Measurements from ENCODE around the gene NKAIN2. TPM values are rescaled to one million over a fixed set of nuclear protein-coding genes. Genes with fewer than 3 reads are reported as not detected.

The NKAIN2 gene
- total and polyA plus RNA-seq, 7 donors = under 0.01 to 4.4 (median 0.75) TPM; not detected in 1

DNA sequence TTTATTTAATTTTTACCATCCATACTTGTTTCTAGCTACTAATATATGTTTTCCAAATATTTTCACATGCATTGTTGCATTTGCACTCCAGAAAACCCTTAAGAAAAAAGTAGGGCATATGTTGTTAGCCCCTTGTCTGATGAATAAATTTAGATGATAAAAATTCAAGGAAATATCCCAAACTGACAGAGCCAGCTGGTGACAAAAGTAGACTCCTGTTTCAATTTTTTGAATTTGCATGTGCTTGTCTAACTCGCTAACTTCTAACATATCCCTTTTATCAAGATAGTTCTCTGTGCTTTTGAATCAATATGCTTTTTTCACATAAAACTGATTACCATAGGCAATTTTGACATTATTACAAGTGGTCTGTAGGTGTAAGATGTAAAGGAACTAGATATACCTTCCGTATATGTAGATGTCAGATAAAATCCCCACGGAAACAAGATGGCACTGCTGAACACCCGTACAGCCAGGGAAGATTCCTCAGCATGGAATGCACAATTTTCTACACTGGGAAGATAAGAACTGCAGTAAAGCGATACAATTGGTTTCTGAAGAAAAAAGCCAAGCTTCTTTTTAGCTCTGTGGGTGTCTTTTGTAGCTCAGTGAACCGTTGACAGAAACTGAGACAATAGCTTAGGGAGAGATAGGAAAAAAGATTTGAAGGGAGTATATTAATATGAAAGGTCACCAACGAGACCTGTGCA is 721.0 kb downstream of the NKAIN2 start:
- no peaks in the 10 kb centered on the region for H3K36me3 ChIP-seq
- no peaks in the 10 kb centered on the region for H3K27me3 ChIP-seq
- 82% methylated on average over 7 of the region's 7 CpGs for WGBS, 2 donors
- no peaks in the 10 kb centered on the region for H3K4me1 ChIP-seq
- no peaks in the 10 kb centered on the region for H3K9me3 ChIP-seq
- no peak for TF ChIP-seq CTCF (IDR thresholded peaks at IDR 0.05)
- TF ChIP-seq POLR2AphosphoS5 (IDR thresholded peaks at IDR 0.05) = no peak
- TF ChIP-seq POLR2A (IDR thresholded peaks at IDR 0.05) = no peak
- no peak for TF ChIP-seq EP300 (IDR thresholded peaks at IDR 0.05)
- intact Hi-C loops (cut with DNase I) = no loop called here
- DNase-seq = no peak
- H3K27ac ChIP-seq = no peak overlapping the region
- H3K4me3 ChIP-seq = no peak overlapping the region

DNA sequence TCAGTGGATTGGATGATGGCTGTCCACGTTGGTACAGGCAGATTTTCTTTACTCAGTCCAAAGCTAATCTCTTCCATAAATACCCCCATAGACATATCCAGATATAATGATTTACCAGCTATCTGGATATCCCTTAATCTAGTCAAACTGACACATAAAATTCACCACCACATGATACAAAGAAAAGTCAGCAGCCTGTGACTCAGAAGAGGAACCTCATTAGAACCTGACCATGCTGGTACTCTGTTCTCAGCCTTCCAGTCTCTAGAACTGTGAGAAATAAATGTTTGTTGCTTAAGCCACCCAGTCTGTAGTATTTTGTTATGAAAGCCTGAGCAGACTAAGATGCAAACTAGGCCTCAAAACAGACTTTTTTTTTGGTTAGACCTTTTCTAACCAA is 727.3 kb downstream of the NKAIN2 start:
- no peaks in the 10 kb centered on the region for H3K27me3 ChIP-seq
- WGBS, 2 donors = 58 to 82% methylated on average over 1 of the region's 1 CpG
- TF ChIP-seq POLR2A (IDR thresholded peaks at IDR 0.05) (no peak), CTCF (IDR thresholded peaks at IDR 0.05) (no peak), POLR2AphosphoS5 (IDR thresholded peaks at IDR 0.05) (no peak), EP300 (IDR thresholded peaks at IDR 0.05) (no peak)
- DNase-seq = no peak
- intact Hi-C loops (cut with DNase I) = no loop called here
- H3K27ac ChIP-seq = no peak overlapping the region
- H3K9me3 ChIP-seq = no peaks in the 10 kb centered on the region
- H3K36me3 ChIP-seq = no peaks in the 10 kb centered on the region
- no peaks in the 10 kb centered on the region for H3K4me1 ChIP-seq
- no peak overlapping the region for H3K4me3 ChIP-seq

- DNase-seq = no peak
- WGBS, 2 donors = 11 to 34% methylated on average over 1 of the region's 1 CpG
- H3K36me3 ChIP-seq = no peaks in the 10 kb centered on the region
- no peak overlapping the region for H3K27ac ChIP-seq
- no peak overlapping the region for H3K4me3 ChIP-seq
- no peaks in the 10 kb centered on the region for H3K9me3 ChIP-seq
- TF ChIP-seq POLR2AphosphoS5 (IDR thresholded peaks at IDR 0.05) (no peak), EP300 (IDR thresholded peaks at IDR 0.05) (no peak), POLR2A (IDR thresholded peaks at IDR 0.05) (no peak), CTCF (IDR thresholded peaks at IDR 0.05) (no peak)
- no peaks in the 10 kb centered on the region for H3K27me3 ChIP-seq
- intact Hi-C loops (cut with DNase I) = no loop called here
- H3K4me1 ChIP-seq = no peaks in the 10 kb centered on the region
Measured at GRCh38 chr6:124535299-124535698, 731.6 kb downstream of the NKAIN2 start.

- no peaks in the 10 kb centered on the region for H3K4me1 ChIP-seq
- intact Hi-C loops (cut with DNase I) = no loop called here
- H3K4me3 ChIP-seq = no peak overlapping the region
- H3K27me3 ChIP-seq = no peaks in the 10 kb centered on the region
- no peak for DNase-seq
- no peaks in the 10 kb centered on the region for H3K9me3 ChIP-seq
- 80 to 87% methylated on average over 9 of the region's 9 CpGs for WGBS, 2 donors
- no peak overlapping the region for H3K27ac ChIP-seq
- TF ChIP-seq CTCF (IDR thresholded peaks at IDR 0.05) (no peak), EP300 (IDR thresholded peaks at IDR 0.05) (no peak), POLR2AphosphoS5 (IDR thresholded peaks at IDR 0.05) (no peak), POLR2A (IDR thresholded peaks at IDR 0.05) (no peak)
- H3K36me3 ChIP-seq = no peaks in the 10 kb centered on the region
Measured at GRCh38 chr6:124535746-124536145, 732.1 kb downstream of the NKAIN2 start.

Measured in sigmoid colon (tissue), 7 donors.